ENCODE results near the gene NTN4. TPM values are rescaled to one million over a fixed set of nuclear protein-coding genes. Genes with fewer than 3 reads are reported as not detected.
"Not testable (repeated sequence)": the region's sequence is repeated elsewhere in the genome, so short reads cannot be mapped to it uniquely, and the experiment has no call there.

Gene NTN4
- total and polyA plus RNA-seq, 2 donors, result 2.4 to 21.9 TPM

DNA sequence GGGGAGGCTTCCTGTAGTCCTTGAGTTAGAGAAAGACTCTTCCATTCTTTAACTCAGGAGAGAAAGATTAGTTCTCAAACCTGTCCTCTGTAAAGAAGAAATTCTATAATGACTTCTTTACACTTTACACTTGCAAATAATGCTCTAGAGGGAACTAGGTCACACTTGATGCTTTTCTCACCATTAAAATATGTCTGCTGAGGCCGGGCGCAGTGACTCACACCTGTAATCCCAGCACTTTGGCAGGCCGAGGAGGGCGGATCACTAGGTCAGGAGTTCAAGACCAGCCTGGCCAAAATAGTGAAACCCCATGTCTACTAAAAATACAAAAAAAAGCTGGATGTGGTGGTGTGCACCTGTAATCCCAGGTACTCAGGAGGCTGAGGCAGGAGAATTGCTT is 6.3 kb downstream of the NTN4 start:
- Histone ChIP-seq H3K27ac (ENCODE audit: low read depth in 1 of 2, low read length in 1 of 2) (no peak overlapping the region), H3K4me1 (ENCODE audit: control insufficient read depth in 2 of 2, insufficient read depth in 2 of 2, low read length in 2 of 2) (no peaks in the 10 kb centered on the region), H3K27me3 (ENCODE audit: control insufficient read depth in 2 of 2, insufficient read depth in 1 of 2, low read length in 1 of 2) (peaks cover 13 to 37% of the 10 kb centered on the region in 2 donors), H3K9me3 (ENCODE audit: control insufficient read depth in 2 of 2, insufficient read depth in 1 of 2, low read length in 1 of 2) (peaks cover 0 to 2% of the 10 kb centered on the region in 2 donors), H3K4me3 (ENCODE audit: low read length in 2 of 2) (no peak overlapping the region), H3K36me3 (ENCODE audit: control insufficient read depth in 2 of 2, insufficient read depth in 2 of 2, low read length in 1 of 2) (no peaks in the 10 kb centered on the region)
- DNase-seq (ENCODE audit: low read depth in 6 of 9, low spot score in 9 of 9), result no peak
- WGBS, result 96% methylated on average over 4 of the region's 4 CpGs

DNA sequence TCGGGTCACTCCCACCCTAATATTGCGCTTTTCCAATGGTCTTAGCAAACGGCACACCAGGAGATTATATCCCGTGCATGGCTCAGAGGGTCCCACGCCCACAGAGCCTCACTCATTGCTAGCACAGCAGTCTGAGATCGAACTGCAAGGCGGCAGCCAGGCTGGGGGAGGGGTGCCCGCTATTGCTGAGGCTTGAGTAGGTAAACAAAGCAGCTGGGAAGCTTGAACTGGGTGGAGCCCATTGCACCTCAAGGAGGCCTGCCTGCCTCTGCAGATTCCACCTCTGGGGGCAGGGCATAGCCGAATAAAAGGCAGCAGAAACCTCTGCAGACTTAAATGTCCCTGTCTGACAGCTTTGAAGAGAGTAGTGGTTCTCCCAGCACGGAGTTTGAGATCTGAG is 15.1 kb downstream of the NTN4 start:
- not testable (repeated sequence) for H3K27me3 ChIP-seq (ENCODE audit: control insufficient read depth in 2 of 2, insufficient read depth in 1 of 2, low read length in 1 of 2); H3K9me3 ChIP-seq (ENCODE audit: control insufficient read depth in 2 of 2, insufficient read depth in 1 of 2, low read length in 1 of 2); H3K36me3 ChIP-seq (ENCODE audit: control insufficient read depth in 2 of 2, insufficient read depth in 2 of 2, low read length in 1 of 2); H3K4me3 ChIP-seq (ENCODE audit: low read length in 2 of 2); H3K4me1 ChIP-seq (ENCODE audit: control insufficient read depth in 2 of 2, insufficient read depth in 2 of 2, low read length in 2 of 2); DNase-seq (ENCODE audit: low read depth in 6 of 9, low spot score in 9 of 9); H3K27ac ChIP-seq (ENCODE audit: low read depth in 1 of 2, low read length in 1 of 2)
- WGBS, result 93% methylated on average over 10 of the region's 10 CpGs

DNA sequence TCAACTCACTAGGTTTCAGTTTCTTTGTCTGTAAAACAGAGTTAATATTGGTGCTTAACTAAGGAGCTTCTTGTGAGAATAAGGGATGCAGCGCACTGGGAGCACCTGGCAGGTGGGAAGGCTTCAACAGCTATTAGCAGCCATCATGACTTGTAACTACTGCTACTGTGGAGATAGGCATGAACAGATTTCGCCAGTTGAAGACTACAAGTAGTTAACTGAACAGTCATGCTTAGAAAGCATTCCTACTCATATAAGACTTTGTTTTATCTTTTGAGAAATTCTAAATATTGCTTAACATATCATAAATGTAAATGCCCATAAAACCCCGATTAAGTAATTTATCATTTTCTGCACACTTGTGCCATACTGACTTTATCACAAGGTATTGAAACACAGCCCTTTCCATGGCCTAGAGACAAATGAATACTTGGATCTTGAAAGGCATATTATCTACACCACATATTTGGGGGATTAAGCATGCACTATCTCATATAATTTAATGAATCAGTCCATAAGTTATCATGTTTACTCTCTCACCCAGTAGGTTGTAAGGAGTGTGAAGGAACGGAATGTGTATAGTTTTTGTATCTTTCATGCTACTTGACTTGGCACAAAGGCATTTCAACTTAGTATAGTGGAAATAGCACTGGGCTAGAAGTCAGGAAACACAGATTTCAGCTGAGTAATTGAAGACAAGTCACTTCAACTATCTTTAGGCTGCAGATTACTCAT is 16.1 kb downstream of the NTN4 start:
- DNase-seq (ENCODE audit: low read depth in 6 of 9, low spot score in 9 of 9), result no peak
- no peaks in the 10 kb centered on the region for H3K4me1 ChIP-seq (ENCODE audit: control insufficient read depth in 2 of 2, insufficient read depth in 2 of 2, low read length in 2 of 2)
- no peaks in the 10 kb centered on the region for H3K27me3 ChIP-seq (ENCODE audit: control insufficient read depth in 2 of 2, insufficient read depth in 1 of 2, low read length in 1 of 2)
- 96% methylated on average over 4 of the region's 4 CpGs for WGBS
- H3K36me3 ChIP-seq (ENCODE audit: control insufficient read depth in 2 of 2, insufficient read depth in 2 of 2, low read length in 1 of 2), result no peaks in the 10 kb centered on the region
- no peaks in the 10 kb centered on the region for H3K9me3 ChIP-seq (ENCODE audit: control insufficient read depth in 2 of 2, insufficient read depth in 1 of 2, low read length in 1 of 2)
- no peak overlapping the region for H3K27ac ChIP-seq (ENCODE audit: low read depth in 1 of 2, low read length in 1 of 2)
- H3K4me3 ChIP-seq (ENCODE audit: low read length in 2 of 2), result no peak overlapping the region

DNA sequence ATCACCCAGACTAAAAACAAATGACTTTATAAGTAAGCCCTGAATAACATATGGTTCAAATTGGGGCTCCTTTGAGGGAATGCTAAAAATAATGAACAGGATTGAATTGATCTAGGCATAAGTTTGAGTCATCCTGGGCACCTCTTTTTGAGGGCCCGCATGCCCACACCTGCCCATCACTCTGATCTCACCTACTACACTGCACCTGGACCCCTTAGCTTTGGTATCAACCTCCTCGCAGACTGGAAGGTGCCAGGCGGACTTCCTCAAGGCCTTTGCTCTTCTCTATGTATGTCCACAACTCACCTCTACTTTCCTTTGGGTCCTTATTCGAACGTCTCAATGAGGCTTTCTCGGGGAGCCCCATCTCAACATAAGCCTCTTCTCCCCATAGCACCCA is 17.2 kb downstream of the NTN4 start:
- 98% methylated on average over 6 of the region's 6 CpGs for WGBS
- Histone ChIP-seq H3K27ac (ENCODE audit: low read depth in 1 of 2, low read length in 1 of 2) (no peak overlapping the region), H3K36me3 (ENCODE audit: control insufficient read depth in 2 of 2, insufficient read depth in 2 of 2, low read length in 1 of 2) (no peaks in the 10 kb centered on the region), H3K4me3 (ENCODE audit: low read length in 2 of 2) (no peak overlapping the region), H3K9me3 (ENCODE audit: control insufficient read depth in 2 of 2, insufficient read depth in 1 of 2, low read length in 1 of 2) (no peaks in the 10 kb centered on the region), H3K27me3 (ENCODE audit: control insufficient read depth in 2 of 2, insufficient read depth in 1 of 2, low read length in 1 of 2) (no peaks in the 10 kb centered on the region), H3K4me1 (ENCODE audit: control insufficient read depth in 2 of 2, insufficient read depth in 2 of 2, low read length in 2 of 2) (no peaks in the 10 kb centered on the region)
- no peak for DNase-seq (ENCODE audit: low read depth in 6 of 9, low spot score in 9 of 9)

DNA sequence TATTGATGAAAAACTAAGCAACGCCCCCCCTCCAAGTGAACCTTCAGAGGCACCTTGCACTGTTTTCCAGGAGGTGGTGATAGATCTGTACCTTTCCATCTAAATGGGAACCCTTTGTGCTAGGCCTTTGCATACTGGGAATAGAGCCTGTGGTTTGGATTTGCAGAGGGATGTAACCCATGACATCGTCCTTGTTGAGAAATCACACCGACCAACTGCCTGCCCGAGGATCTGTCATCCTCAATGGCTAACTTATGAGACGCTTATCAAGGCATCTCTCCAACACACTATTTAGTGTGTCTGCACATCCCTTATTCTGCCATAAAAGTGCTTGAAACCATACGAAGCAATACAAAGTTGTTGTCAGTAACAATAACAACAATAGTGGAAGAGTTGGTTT is 22.9 kb downstream of the NTN4 start:
- WGBS, result 93% methylated on average over 6 of the region's 6 CpGs
- DNase-seq (ENCODE audit: low read depth in 6 of 9, low spot score in 9 of 9), result no peak
- Histone ChIP-seq H3K36me3 (ENCODE audit: control insufficient read depth in 2 of 2, insufficient read depth in 2 of 2, low read length in 1 of 2) (no peaks in the 10 kb centered on the region), H3K27me3 (ENCODE audit: control insufficient read depth in 2 of 2, insufficient read depth in 1 of 2, low read length in 1 of 2) (no peaks in the 10 kb centered on the region), H3K9me3 (ENCODE audit: control insufficient read depth in 2 of 2, insufficient read depth in 1 of 2, low read length in 1 of 2) (no peaks in the 10 kb centered on the region), H3K27ac (ENCODE audit: low read depth in 1 of 2, low read length in 1 of 2) (no peak overlapping the region), H3K4me3 (ENCODE audit: low read length in 2 of 2) (no peak overlapping the region), H3K4me1 (ENCODE audit: control insufficient read depth in 2 of 2, insufficient read depth in 2 of 2, low read length in 2 of 2) (no peaks in the 10 kb centered on the region)

DNA sequence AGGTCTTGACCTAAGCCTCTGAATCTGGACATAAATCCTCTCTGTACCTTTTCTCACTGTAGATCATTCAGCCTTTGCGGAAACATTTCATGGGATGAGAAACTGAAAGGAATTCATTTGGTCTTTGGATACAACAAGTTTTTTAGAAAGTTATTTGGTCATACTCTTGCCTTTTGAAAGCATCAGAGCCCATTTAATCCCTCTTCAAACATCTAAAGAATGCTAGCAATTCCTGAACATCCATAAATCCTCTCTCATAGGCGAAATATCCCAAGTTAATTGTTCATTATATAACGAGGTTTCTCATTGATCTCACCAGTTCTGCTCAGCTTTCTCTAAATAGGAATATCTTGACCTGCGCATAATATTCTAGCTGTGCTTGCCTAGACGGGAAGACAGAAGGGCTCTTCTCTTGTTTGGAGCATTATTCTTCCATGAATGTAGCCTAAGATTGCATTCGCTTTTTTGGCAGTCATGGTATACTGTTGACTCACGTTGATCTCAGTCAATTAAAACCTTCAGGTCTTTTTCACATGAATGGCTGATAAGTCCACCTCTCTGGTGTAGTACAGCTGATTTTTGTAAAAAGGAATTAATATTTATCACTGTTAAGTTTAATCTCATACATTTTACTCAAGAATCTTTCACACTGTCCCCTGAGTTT is 24.1 kb downstream of the NTN4 start:
- no peak overlapping the region for H3K27ac ChIP-seq (ENCODE audit: low read depth in 1 of 2, low read length in 1 of 2)
- H3K4me1 ChIP-seq (ENCODE audit: control insufficient read depth in 2 of 2, insufficient read depth in 2 of 2, low read length in 2 of 2), result no peaks in the 10 kb centered on the region
- H3K36me3 ChIP-seq (ENCODE audit: control insufficient read depth in 2 of 2, insufficient read depth in 2 of 2, low read length in 1 of 2), result no peaks in the 10 kb centered on the region
- 86% methylated on average over 7 of the region's 7 CpGs for WGBS
- no peak for DNase-seq (ENCODE audit: low read depth in 6 of 9, low spot score in 9 of 9)
- no peak overlapping the region for H3K4me3 ChIP-seq (ENCODE audit: low read length in 2 of 2)
- H3K27me3 ChIP-seq (ENCODE audit: control insufficient read depth in 2 of 2, insufficient read depth in 1 of 2, low read length in 1 of 2), result no peaks in the 10 kb centered on the region
- no peaks in the 10 kb centered on the region for H3K9me3 ChIP-seq (ENCODE audit: control insufficient read depth in 2 of 2, insufficient read depth in 1 of 2, low read length in 1 of 2)

DNA sequence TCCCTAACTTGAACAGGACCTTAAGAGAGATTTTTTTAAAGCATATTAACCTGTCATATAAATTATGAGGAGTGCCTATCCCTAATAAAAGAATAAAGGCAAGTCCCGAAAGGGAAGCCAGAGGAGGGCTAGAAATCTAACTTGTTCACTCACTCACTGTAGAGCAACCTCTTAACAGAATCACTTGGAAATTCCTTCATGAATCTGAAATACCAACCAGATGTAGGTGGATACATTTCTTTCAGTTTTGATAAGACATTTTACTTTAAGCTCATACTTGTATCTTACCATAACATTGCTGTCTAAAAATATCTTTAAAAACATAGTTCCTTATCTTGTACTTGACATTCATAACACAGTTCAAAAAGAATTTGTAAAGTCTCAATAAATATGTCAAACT is 25.7 kb downstream of the NTN4 start:
- no peak overlapping the region for H3K4me3 ChIP-seq (ENCODE audit: low read length in 2 of 2)
- no peak for DNase-seq (ENCODE audit: low read depth in 6 of 9, low spot score in 9 of 9)
- H3K27ac ChIP-seq (ENCODE audit: low read depth in 1 of 2, low read length in 1 of 2), result no peak overlapping the region
- H3K4me1 ChIP-seq (ENCODE audit: control insufficient read depth in 2 of 2, insufficient read depth in 2 of 2, low read length in 2 of 2), result no peaks in the 10 kb centered on the region
- H3K36me3 ChIP-seq (ENCODE audit: control insufficient read depth in 2 of 2, insufficient read depth in 2 of 2, low read length in 1 of 2), result no peaks in the 10 kb centered on the region
- H3K27me3 ChIP-seq (ENCODE audit: control insufficient read depth in 2 of 2, insufficient read depth in 1 of 2, low read length in 1 of 2), result no peaks in the 10 kb centered on the region
- H3K9me3 ChIP-seq (ENCODE audit: control insufficient read depth in 2 of 2, insufficient read depth in 1 of 2, low read length in 1 of 2), result no peaks in the 10 kb centered on the region
- WGBS, result 97% methylated on average over 1 of the region's 1 CpG

DNA sequence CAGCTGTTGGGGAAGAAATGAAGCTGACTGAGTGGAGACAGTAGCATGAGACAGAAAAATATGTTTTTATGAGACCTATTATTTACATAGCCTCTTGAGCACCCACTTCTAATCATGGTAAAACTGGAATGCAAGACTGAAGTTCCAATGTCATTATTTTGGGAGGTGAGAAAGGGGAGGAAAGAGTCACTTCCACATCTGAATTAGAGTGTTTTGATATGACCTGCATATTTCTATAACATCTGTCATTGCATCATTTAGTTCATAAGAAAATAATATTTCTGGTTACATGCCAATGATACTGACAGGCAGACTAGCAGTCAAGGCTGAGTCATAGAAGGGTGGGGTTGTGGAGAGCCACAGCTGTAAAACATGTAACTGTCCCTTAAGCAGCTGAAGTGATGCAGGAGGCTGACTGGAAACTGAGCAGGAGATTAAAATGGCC is 26.7 kb downstream of the NTN4 start:
- H3K4me1 ChIP-seq (ENCODE audit: control insufficient read depth in 2 of 2, insufficient read depth in 2 of 2, low read length in 2 of 2), result no peaks in the 10 kb centered on the region
- H3K9me3 ChIP-seq (ENCODE audit: control insufficient read depth in 2 of 2, insufficient read depth in 1 of 2, low read length in 1 of 2), result no peaks in the 10 kb centered on the region
- no peaks in the 10 kb centered on the region for H3K27me3 ChIP-seq (ENCODE audit: control insufficient read depth in 2 of 2, insufficient read depth in 1 of 2, low read length in 1 of 2)
- H3K36me3 ChIP-seq (ENCODE audit: control insufficient read depth in 2 of 2, insufficient read depth in 2 of 2, low read length in 1 of 2), result no peaks in the 10 kb centered on the region
- H3K27ac ChIP-seq (ENCODE audit: low read depth in 1 of 2, low read length in 1 of 2), result no peak overlapping the region
- no peak for DNase-seq (ENCODE audit: low read depth in 6 of 9, low spot score in 9 of 9)
- no peak overlapping the region for H3K4me3 ChIP-seq (ENCODE audit: low read length in 2 of 2)

DNA sequence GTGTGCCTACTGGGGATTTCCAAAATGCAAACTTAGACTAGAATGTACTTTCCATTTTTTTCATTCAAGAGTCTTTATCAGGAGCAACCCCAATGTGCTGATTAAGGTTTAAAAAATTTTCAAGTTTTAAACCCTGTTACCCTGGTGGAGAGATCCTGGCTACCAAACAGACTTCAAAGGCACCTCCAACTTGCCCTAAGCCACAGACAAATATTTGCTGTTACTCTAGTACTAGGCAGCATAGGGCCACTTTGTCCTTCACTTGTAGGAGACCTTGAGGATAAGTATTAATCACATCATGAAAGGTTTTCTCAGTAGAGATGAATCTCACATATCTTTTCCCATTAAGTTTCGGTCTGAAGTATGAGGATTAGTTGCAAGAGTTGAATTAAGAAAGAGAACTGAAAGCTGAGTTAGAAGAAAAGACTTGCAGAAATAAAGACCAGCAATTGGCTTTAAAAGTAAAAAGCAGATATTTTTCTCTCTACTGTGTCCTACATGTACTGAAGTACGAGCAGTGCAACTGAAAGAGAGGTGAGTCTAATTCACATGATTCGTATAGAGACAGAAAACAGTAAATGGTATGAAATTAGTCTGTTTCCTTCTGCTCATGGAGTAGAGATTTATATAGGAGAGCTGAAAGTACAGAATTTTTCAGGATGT is 28.3 kb downstream of the NTN4 start:
- WGBS, result 94% methylated on average over 3 of the region's 3 CpGs
- H3K4me1 ChIP-seq (ENCODE audit: control insufficient read depth in 2 of 2, insufficient read depth in 2 of 2, low read length in 2 of 2), result no peaks in the 10 kb centered on the region
- DNase-seq (ENCODE audit: low read depth in 6 of 9, low spot score in 9 of 9), result no peak
- H3K9me3 ChIP-seq (ENCODE audit: control insufficient read depth in 2 of 2, insufficient read depth in 1 of 2, low read length in 1 of 2), result no peaks in the 10 kb centered on the region
- H3K27me3 ChIP-seq (ENCODE audit: control insufficient read depth in 2 of 2, insufficient read depth in 1 of 2, low read length in 1 of 2), result no peaks in the 10 kb centered on the region
- no peak overlapping the region for H3K27ac ChIP-seq (ENCODE audit: low read depth in 1 of 2, low read length in 1 of 2)
- H3K36me3 ChIP-seq (ENCODE audit: control insufficient read depth in 2 of 2, insufficient read depth in 2 of 2, low read length in 1 of 2), result no peaks in the 10 kb centered on the region
- H3K4me3 ChIP-seq (ENCODE audit: low read length in 2 of 2), result no peak overlapping the region
